Measurements from ENCODE around the gene PVALEF.

- TF ChIP-seq, protein P1, sequence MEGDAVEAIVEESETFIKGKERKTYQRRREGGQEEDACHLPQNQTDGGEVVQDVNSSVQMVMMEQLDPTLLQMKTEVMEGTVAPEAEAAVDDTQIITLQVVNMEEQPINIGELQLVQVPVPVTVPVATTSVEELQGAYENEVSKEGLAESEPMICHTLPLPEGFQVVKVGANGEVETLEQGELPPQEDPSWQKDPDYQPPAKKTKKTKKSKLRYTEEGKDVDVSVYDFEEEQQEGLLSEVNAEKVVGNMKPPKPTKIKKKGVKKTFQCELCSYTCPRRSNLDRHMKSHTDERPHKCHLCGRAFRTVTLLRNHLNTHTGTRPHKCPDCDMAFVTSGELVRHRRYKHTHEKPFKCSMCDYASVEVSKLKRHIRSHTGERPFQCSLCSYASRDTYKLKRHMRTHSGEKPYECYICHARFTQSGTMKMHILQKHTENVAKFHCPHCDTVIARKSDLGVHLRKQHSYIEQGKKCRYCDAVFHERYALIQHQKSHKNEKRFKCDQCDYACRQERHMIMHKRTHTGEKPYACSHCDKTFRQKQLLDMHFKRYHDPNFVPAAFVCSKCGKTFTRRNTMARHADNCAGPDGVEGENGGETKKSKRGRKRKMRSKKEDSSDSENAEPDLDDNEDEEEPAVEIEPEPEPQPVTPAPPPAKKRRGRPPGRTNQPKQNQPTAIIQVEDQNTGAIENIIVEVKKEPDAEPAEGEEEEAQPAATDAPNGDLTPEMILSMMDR (IDR thresholded peaks at IDR 0.05 in 4 of 5, conservative IDR thresholded peaks at IDR 0.05 in 1 of 5): no peak
- no peak for TF ChIP-seq POLR2A (IDR thresholded peaks at IDR 0.05)
Observed at GRCh38 chr17:81189016-81189415, 23.7 kb downstream of the PVALEF start.
